Stimulated activated CD8-positive, alpha-beta memory T cell treated with anti-CD3 and anti-CD28 coated beads, Interleukin-4, amount 100 ng/mL, for 1 hour (primary cell): ENCODE measurements around the gene TCF12.

Experiments used
- DNase-seq, 2 donors: peaks; one replicate each; pipeline ENCODE4 v3.0.0-alpha.2; 2020; ENCODE audit warnings: low read depth in 2 of 2, low spot score in 1 of 2

TCF12 gene

DNA sequence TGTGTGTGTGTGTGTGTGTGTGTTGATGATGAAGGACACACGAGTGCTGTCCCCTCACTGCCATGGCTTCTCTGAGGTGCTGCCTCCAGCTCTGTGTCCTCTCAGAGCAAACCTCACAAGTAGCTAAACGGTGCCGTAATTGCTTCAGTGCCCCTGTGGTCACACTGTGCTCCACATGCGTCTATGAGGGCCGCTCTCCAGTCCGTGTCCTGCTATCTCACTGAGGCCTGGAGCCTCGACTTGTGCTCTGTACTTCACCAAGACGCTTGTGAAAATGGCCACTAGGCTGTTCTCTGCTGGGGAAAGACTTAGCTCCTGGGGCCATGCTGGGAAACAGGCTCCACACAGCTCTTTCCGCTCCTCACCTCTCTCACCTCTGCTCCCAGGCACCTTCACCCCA, 392.4 kb downstream of the TCF12 start:
- no peak for DNase-seq

DNA sequence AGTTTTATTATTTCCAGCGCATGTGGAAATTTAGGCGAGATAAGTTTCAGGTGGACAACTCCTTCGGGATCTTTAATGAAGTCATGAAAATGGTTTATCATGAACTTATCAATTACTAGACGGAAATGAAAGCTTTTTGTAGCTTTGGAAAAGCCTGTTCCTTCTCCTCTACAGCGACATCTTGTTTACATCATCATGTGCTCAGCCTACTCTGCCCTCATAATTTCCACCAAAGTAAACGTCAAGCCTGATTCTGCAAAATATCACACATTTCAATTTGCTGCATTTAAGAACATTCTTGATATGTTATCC, 393.5 kb downstream of the TCF12 start:
- no peak for DNase-seq

DNA sequence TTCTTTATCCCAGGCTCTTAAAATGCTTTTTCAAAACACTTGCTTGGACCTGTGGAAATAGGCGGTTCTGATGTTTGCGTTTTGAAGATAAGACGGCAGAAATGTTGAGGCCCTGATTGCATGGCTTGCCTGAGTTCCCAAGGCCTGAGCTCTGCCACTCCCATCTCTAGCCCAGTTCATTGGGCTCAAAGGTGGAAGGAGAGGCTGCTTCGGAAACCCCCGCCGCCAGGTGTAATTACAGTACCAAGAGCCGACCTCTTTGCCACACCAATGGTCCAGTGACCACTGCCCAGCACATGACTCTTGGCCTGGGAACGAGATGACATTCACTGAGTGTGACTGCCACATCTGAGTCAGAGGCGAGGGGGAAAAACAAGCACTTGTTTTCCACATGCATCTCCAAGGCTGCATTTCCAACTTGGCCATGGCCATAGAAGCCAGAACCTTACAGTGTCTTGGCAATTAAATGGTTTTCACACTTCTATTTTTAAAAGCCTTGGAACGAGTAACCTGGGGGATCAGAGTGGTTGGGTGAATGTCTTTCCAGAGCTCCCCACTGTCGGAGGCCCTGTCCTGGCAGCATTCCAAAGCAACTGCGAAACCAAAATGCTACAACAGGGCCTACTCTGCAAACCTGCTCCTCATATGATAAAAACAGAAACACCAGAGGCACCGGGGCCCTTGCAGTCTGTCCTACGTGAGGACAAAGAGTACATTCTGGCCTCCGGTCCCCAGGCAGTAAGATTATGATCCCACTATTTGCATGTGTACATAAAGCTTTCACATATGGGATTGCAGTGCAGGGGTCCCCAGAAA, 394.1 kb downstream of the TCF12 start:
- DNase-seq: no peak

DNA sequence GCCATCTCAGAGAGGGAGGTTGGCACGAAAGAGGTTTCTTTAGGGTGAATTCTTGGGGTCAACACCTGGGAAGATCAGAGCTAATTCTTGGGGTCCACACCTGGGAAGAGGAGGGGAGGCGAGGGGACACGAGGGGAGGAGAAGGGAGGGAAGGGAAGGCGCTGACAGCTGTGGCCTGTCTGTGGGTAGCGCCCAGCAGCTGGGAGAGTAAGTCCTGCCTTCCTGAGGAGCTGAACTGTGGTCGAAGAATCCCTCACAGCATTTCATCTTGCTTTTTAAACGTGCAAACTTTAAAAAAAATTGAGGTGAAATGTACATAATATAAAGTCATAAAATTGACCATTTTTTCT, 394.7 kb downstream of the TCF12 start:
- DNase-seq: no peak

DNA sequence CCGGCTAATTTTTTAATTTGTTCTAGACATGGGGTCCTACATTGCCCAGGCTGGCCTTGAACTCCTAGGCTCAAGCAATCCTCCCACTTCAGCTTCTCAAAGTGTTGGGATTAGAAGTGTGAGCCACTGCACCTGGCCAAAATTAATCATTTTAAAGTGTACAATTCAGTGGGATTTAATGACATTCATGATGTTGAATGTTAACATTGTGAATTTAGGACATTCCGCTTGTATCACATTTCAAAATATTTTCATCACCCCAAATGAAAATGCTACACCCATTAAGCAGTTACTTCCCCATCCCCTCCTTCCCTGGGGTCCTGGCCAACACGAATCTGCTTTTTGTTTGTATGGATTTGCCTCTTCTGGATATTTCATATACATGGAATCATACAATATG, 395.8 kb downstream of the TCF12 start:
- DNase-seq: no peak

DNA sequence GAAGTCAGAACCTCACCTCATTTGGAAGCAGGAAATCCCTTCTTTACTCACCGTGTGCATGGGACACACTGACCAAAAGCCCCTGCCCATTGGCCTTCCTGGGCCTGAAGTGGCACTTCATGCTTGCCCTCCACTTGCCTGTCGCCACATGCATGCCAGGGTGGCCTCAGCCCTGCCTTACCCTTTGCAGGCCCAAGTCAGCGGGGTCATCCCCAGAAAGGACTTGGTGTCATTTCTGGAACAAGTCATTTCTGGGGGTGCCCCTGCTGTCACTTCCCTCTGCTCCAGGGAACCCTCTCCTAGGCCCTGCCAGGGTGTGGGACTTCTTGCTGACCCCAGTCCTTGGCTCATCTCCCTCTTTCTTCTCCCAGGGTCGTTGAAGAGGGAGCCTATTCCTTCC, 398.0 kb downstream of the TCF12 start:
- no peak for DNase-seq

DNA sequence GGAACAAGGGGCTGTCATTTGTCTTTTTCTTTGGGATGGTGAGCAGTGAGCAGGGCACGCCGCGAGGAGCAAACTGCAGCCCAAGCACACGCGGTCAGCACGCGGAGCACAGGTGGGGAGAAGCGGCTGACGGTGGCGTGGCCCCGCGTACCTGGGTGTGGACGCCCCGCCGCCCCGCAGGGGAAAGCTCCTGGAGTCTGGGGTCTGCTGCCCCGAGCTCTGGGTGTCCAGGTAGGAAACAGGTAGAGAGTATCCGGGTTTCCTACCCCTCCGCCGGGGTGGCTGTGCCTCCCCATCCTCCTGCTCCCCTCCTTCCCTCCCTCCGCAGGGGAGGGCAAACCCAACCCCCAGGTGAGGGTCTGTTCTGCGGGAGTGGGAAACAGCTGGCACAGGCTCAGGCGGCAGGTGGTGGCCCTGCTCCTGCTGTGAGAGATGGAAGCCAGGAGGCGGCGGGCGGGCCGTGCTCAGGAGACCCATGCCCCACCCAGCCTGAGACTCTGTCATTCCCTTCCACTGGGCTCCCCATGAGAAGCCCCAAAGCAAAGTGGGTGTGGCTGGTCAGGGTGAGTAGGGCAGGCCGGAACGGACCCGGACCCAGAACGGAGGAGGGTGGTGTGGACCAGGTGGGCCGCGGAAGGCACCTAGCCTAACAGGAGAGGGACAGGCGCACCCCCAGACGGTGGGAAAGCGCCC, 400.9 kb downstream of the TCF12 start:
- no peak for DNase-seq

DNA sequence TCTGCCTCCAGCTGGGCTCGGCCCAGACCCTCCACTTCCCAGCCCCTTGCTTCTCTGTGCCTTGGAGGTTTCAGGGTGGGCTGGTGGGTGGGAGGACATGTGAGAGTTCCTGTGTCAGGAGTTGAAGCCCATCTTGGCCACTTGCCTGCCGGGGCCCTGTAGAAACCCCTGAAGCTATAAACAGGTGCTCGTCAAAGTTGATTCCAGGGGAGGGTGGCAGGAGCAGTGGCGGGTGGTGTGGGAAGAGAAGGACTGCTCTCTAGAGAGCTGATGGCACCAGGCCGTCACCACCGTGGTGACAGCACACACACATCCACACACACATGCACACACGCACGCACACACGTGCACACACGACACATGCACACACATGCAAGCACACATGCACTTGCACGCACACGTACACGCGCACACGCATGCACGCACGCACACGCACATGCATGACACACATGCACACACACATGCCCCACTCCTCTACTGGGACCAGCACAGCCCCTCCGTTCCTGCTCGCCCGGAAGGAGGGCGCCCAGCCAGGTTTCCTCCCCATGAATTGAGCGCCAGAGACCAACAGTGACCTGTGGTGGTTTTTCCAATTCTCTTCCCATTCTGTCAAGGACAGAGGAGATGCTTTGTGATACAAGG, 401.6 kb downstream of the TCF12 start:
- DNase-seq: no peak

DNA sequence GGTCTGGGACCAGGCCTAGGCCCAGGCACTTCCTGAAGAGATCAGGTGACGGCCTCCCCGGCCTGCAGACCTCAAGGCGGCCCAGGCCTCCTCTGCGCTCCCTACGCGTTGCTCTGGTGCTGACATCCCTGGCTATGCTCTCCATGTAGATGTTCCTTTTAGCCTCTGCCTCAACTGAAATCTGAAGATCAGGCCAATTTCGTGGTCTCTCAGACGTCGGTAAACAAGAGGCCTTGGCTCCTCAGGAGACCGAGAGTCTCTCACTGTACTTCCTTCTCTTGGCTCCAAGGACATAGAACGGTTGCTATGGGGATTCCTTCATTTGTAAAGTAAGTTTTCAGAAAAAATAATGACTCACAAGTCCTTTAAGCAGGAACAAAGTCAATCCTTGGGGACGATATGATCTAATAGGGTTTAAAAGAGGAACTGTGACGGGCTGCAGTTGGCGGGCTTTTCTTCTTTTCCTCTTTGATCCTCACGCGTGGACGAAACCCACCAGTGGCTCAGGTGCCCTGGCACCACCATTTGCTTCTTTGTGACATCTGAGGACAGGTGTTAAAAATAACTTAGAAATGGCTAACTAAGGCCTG, 402.3 kb downstream of the TCF12 start:
- DNase-seq: no peak

DNA sequence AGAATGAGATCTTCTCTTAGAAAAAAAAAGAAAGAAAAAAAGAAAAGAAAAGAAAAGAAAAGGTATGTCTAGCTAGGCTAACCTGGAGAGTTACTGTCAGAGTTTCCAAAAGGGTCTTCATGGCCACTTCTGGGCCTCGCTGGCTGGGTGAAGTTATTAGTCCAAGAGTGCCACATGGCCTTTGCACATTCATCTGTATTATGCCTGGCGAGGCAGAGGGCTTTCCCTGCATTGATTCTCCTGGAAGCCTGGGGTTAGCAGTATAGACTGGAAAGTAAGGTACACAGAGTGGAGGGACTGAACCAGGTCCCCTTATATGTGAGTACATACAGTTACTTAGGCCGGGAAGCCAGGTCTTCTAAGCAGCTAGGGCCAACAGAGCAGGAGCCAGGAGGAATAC, 403.0 kb downstream of the TCF12 start:
- DNase-seq: no peak

DNA sequence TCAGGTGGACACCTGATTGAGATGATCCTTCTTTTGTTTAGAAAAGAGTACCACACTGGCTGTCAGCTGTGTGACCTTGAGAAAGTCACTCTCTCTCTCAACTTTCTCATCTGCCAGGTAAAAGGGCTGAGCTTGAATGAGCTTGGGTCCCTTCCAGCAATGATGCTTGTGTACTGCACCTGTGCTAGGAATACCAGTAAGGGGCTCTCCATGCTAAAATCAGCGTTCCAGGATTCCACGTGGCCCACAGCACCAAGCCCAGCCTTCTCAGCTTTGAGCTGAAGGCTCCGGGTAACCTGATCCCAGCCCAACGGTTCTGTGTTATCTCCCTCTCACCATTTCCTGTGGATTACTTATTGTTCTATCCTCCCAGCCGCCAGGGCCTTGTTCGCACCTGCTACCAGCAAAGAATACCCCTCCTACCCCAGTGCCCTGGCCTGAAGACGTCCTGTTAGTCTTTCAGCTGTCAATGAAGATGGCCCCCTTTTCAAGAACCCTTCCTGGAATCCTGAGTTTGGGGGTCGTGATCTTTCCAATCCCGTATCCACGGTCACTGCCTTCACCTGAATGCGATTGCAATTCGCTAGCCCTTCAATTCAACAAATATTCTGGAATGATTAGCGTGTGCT, 403.6 kb downstream of the TCF12 start:
- no peak for DNase-seq

DNA sequence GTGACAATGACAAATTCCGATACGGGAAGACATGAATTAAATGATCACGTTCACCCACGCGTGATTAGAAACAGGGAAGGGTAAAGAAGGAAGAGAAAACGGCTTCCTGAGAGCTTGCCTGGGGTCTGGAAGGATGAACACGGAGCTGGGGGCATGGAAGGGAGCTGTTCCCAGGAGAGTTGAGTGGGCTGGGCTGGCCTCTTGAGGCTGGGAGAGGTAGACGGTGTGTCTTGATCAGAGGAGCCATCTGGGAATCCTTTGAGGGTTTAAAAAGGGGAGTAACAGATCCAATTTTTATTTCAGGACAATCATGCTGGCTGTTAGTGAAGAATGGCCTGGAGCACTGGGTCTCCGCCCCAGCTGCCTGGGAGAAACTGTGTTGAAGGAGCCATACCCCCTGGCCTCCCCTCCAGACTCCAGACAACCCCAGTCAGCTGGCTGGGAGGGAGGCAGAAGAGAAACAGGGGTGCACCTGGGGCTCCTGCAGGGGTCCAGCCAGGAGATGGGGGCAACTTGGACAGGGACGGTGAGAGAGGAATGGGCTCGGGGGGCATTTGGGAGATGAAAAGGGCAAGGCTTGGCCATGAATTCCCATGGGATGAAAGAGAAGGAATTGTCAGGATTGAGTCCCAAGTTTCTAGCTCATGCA, 404.3 kb downstream of the TCF12 start:
- no peak for DNase-seq

DNA sequence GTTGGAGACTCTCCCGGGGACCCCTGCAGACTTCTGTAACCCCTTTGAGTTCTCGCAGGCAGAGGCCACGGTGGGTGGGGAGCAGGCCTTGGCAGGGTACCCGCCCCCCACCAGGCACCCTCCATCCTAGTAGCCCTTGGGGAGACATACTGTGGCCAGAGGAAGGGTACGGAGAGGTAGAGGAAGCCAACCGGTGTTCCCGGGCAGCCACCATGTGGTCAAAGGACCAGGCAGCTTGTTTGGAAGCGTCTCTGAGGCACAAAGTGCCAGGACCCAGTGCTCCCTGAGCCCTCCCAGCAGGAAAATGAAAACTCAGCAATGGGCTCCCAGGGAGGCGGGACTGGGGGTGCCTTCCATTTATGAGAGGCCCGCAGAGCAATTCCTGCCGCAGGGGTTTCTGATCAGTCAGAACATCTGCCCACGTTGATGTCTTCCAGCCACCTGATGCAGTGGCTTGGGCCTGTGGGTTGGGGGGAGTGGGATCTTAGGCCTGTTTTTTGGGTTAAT, 404.9 kb downstream of the TCF12 start:
- DNase-seq: no peak

DNA sequence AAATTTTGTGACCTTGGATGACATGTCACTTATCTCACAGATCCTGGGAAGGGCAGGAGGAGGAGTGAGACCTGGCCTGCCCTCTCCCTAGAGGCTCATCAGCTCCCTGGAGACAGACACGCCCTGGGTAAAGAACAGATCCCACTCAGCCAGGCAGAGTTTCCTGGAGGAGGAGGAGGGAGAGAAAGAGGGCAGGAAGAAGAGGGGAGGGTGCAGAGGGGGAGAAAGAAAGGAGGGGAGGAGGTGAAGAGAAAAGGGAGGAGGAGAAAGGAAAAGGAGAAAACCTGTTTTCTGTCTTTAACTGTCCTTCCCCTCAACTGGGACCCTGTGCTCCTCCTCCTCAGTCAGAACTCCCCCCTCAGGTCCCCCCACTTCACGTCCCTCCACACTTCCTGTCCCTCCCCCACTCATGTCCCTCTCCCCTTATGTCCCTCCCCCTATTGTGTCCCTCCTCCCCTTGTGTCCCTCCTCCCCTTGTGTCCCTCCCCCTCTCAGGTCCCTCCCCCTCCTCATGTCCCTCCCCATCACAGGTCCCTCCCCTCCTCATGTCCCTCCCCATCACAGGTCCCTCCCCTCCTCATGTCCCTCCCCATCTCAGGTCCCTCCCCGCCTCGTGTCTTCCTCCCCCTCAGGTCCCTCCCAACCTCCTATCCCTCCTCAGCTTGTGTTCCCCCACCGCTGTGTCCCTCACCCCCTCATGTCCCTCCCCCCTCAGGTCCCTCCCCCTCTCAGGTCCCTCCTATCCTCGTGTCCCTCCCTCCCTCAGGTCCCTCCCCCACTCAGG, 405.6 kb downstream of the TCF12 start:
- DNase-seq: no peak

DNA sequence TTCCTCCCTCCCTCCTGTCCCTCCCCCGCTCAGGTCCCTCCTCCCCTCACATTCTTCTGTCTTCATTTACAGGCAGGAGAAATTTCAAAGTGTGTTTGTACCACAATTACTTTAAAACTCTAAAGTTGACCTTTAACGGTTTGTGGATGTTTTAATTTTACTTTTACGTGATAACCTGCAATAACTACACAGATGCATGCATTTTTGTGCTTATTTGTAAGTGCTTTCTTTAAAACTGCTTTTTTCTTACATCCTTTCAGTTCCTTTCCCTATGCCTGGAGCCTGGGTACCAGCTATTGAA, 406.1 kb downstream of the TCF12 start:
- no peak for DNase-seq

DNA sequence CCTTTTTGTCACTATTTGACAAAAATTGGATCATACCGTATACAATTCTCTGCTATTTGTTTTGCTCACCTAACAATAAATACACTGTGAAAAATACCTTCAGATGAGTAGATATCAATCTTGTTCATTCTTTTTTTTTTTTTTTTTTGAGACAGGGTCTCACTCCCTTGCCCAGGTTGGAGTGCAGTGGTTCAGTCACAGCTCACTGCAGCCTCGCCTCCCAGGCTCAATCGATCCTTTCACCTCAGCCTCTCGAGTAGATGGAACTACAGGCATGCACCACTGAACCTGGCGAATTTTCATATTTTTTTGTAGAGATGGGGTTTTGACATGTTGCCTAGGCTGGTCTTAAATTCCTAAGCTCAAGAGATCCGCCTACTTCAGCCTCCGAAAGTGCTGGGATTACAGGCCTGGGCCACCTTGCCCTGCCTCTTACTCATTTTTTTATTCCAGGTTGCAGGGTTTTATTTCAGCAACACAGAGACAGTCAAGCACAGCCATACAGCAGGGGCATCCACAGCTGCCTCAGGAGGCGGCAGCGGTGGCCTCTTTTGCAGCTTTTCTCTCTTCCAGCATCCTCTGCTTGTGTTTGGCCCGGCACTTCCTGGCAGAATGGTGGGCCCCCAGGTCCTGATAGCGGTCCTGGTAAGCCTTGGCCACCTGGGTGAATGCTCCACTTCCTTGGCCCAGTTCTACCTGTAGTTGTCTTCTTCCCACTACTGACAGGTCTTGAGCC, 406.7 kb downstream of the TCF12 start:
- DNase-seq: no peak

DNA sequence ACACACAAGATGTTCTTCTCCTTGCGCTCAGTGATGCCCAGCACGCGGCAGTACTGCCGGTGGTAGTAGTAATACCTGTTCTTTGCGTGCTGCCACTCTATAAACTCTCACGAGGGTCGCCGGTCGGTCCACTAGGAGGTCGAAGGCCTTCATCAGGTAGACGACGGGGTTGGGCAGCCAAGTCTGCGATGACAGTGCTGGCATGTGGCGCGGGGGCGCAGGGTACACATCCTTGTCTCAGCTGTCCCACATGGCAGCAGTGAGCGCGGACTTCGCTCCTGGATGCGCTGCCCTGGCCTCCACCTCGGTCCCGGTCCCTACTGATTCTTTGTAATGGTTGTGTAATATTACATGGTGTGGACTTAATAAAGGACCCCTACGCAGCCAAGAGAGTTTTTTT, 407.8 kb downstream of the TCF12 start:
- DNase-seq: no peak

DNA sequence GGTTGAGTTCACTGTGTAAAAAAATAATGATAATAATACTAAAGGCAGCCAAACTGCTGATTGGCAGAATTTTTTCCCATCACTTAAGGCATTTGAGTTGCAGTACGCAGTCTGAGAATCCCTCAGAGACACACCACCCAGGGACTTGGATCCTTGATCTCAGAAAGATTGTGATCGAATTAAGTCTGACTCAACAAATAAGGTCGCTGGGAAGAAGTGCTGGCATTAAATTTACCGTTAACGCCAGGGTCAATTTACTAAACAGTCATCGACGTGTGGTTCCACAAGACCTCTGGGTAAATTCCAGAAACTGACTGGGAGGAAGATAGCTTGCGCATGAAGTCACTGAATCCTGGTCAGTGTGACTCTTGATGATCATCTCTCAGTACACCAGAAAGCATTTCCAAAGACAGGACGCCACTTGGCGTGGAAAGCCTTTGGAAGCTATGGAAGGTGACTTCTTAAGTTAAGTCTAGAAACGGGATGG, 409.6 kb downstream of the TCF12 start:
- no peak for DNase-seq

DNA sequence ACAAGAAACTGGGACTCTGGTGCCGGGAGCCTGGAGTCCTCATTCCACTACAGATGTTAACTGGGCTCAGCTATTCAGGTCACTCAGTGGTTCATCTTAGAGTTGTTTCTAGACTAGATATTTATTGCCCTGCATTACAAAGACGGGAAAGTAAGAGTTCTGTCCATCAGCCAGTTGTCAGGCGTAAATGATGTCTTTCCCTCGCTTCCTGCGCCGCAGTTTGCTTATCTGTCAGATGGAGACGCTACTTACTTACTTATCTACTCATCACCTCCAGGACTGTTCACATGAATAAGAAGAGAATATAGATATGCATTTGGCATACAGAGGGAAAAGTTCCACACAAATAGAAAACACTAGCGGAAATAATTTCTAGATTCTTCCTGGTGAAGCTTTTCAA, 410.0 kb downstream of the TCF12 start:
- no peak for DNase-seq

DNA sequence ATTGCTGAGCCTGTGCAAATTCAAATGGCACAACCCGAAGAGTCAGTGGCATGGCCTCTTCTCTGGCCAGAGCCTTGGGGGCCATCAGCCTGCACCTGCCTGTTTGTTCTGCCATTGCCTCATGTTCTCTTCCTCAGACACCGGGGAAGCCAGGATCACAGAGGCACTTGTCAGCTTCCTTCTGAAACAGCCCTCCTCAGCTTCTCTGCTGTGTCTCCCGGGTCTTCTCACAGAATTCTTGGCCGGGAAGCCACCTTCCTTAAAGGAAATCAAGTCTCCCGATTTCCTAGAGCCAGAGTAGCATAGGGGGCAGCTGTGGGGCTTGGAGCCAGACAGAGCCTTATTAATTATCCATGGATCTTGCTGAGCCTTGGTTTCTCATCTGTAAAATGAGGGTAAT, 410.5 kb downstream of the TCF12 start:
- no peak for DNase-seq
